ENCODE results near the gene STK36.

- TF ChIP-seq, protein P1, sequence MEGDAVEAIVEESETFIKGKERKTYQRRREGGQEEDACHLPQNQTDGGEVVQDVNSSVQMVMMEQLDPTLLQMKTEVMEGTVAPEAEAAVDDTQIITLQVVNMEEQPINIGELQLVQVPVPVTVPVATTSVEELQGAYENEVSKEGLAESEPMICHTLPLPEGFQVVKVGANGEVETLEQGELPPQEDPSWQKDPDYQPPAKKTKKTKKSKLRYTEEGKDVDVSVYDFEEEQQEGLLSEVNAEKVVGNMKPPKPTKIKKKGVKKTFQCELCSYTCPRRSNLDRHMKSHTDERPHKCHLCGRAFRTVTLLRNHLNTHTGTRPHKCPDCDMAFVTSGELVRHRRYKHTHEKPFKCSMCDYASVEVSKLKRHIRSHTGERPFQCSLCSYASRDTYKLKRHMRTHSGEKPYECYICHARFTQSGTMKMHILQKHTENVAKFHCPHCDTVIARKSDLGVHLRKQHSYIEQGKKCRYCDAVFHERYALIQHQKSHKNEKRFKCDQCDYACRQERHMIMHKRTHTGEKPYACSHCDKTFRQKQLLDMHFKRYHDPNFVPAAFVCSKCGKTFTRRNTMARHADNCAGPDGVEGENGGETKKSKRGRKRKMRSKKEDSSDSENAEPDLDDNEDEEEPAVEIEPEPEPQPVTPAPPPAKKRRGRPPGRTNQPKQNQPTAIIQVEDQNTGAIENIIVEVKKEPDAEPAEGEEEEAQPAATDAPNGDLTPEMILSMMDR (IDR thresholded peaks at IDR 0.05; ENCODE audit: extremely low read depth in 1 of 2, insufficient read depth in 1 of 2, low read depth in 1 of 2, low read length in 2 of 2): peak; percentile 81 to 91
- TF ChIP-seq POLR2AphosphoS5 (IDR thresholded peaks at IDR 0.05; ENCODE audit: insufficient read depth, low read depth, low read length) (no peak), POLR2A (IDR thresholded peaks at IDR 0.05; ENCODE audit: low read depth, low read length) (no peak), EZH2 (IDR thresholded peaks at IDR 0.05; ENCODE audit: borderline replicate concordance, low read depth, low read length, severe bottlenecking) (no peak), MAX (IDR thresholded peaks at IDR 0.05; ENCODE audit: insufficient read depth, insufficient read length) (no peak), MYC (IDR thresholded peaks at IDR 0.05; ENCODE audit: low read depth, low read length) (no peak), FOS (IDR thresholded peaks at IDR 0.05; ENCODE audit: borderline replicate concordance, insufficient read depth, low read length) (no peak), JUN (IDR thresholded peaks at IDR 0.05; ENCODE audit: borderline replicate concordance, insufficient read depth, insufficient read length, low read depth) (no peak), GATA2 (IDR thresholded peaks at IDR 0.05; ENCODE audit: insufficient read depth, insufficient read length, low read depth, low read length) (no peak)
These were observed 23.6 kb upstream of the STK36 start for GRCh38 chr2:218648088-218648786.
